ENCODE measurements around the gene MAST2. TPM values are rescaled to one million over a fixed set of nuclear protein-coding genes. Genes with fewer than 3 reads are reported as not detected.

Gene MAST2
- total and polyA plus RNA-seq, 11 donors: 56.8 to 123 (median 79.7) TPM

- Histone ChIP-seq H3K27me3 (no peaks in the 10 kb centered on the region), H3K27ac (no peak overlapping the region), H3K4me3 (no peak overlapping the region), H3K9me3 (no peaks in the 10 kb centered on the region), H3K36me3 (peaks cover 0 to 31% (median 8%) of the 10 kb centered on the region in 9 donors), H3K4me1 (peaks cover 0 to 17% (median 0%) of the 10 kb centered on the region in 12 donors)
- intact Hi-C loops (cut with DNase I): no loop called here
- ATAC-seq (no peak), DNase-seq (no peak)
- WGBS, 4 donors: 89 to 96% (median 95%) methylated on average over 2 of the region's 2 CpGs
- TF ChIP-seq CTCF (IDR thresholded peaks at IDR 0.05): no peak
- no peak for TF ChIP-seq POLR2A (IDR thresholded peaks at IDR 0.05)
Measured at GRCh38 chr1:45972621-45973020, 169.2 kb downstream of the MAST2 start.

DNA sequence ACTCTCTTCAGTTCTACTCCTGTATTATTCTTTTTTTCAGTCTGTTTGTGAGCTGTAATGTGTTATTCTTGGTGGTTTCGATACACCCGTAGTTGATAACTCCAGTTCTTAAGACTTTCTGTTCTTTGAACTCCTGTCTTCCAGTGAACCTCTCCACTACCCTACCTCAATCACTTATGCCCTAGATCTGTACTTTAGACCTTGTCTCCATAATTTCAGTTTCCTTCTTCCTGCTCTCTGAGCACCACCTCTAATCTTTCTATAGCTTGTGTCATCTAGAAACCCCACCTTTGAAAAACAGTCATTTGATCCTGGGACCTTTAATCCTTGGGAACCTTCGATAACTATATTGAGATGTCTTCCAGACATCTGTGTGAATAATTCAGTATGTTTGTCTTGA is 169.7 kb downstream of the MAST2 start:
- Histone ChIP-seq H3K27me3 (no peaks in the 10 kb centered on the region), H3K9me3 (no peaks in the 10 kb centered on the region), H3K4me1 (peaks cover 0 to 17% (median 0%) of the 10 kb centered on the region in 12 donors), H3K27ac (no peak overlapping the region), H3K4me3 (no peak overlapping the region), H3K36me3 (peaks cover 0 to 30% (median 8%) of the 10 kb centered on the region in 9 donors)
- 90 to 98% (median 95%) methylated on average over 3 of the region's 3 CpGs for WGBS, 4 donors
- DNase-seq (no peak), ATAC-seq (no peak)
- intact Hi-C loops (cut with DNase I): no loop called here
- no peak for TF ChIP-seq POLR2A (IDR thresholded peaks at IDR 0.05)
- no peak for TF ChIP-seq CTCF (IDR thresholded peaks at IDR 0.05)

GRCh38 chr1:45974541-45975269 is 171.3 kb downstream of the MAST2 start:
- Histone ChIP-seq H3K27ac (no peak overlapping the region), H3K36me3 (peaks cover 0 to 35% (median 8%) of the 10 kb centered on the region in 9 donors), H3K4me3 (no peak overlapping the region), H3K27me3 (no peaks in the 10 kb centered on the region), H3K4me1 (peaks cover 0 to 15% (median 0%) of the 10 kb centered on the region in 12 donors), H3K9me3 (no peaks in the 10 kb centered on the region)
- DNase-seq: no peak
- TF ChIP-seq CTCF (IDR thresholded peaks at IDR 0.05) (no peak), POLR2A (IDR thresholded peaks at IDR 0.05) (no peak)
- 97 to 100% (median 100%) methylated on average over 1 of the region's 1 CpG for WGBS, 4 donors
- no peak for ATAC-seq
- intact Hi-C loops (cut with DNase I): no loop called here

GRCh38 chr1:45976623-45977022 is 173.2 kb downstream of the MAST2 start:
- no peak overlapping the region for H3K27ac ChIP-seq
- intact Hi-C loops (cut with DNase I): no loop called here
- no peak for DNase-seq

More at GRCh38 chr1:45976623-45977022, 173.2 kb downstream of the MAST2 start:
- peaks cover 0 to 5% (median 0%) of the 10 kb centered on the region in 12 donors for H3K4me1 ChIP-seq
- H3K36me3 ChIP-seq: peaks cover 0 to 38% (median 8%) of the 10 kb centered on the region in 9 donors
- ATAC-seq: no peak
- no peak overlapping the region for H3K4me3 ChIP-seq
- TF ChIP-seq CTCF (IDR thresholded peaks at IDR 0.05) (no peak), POLR2A (IDR thresholded peaks at IDR 0.05) (no peak)
- peaks cover 0 to 8% (median 0%) of the 10 kb centered on the region in 12 donors for H3K9me3 ChIP-seq
- H3K27me3 ChIP-seq: no peaks in the 10 kb centered on the region
- WGBS, 4 donors: 94 to 96% (median 96%) methylated on average over 3 of the region's 3 CpGs

All from heart left ventricle (tissue), 16 donors.